GM19240 (cell line): ENCODE data around the gene TMEM207.

ENCODE experiments used
- DNase-seq: peaks from one replicate; pipeline ENCODE4 v3.0.0; 2011; ENCODE audit warnings: low spot score; ENCODE audit not compliant: insufficient read length

TMEM207 gene

DNA sequence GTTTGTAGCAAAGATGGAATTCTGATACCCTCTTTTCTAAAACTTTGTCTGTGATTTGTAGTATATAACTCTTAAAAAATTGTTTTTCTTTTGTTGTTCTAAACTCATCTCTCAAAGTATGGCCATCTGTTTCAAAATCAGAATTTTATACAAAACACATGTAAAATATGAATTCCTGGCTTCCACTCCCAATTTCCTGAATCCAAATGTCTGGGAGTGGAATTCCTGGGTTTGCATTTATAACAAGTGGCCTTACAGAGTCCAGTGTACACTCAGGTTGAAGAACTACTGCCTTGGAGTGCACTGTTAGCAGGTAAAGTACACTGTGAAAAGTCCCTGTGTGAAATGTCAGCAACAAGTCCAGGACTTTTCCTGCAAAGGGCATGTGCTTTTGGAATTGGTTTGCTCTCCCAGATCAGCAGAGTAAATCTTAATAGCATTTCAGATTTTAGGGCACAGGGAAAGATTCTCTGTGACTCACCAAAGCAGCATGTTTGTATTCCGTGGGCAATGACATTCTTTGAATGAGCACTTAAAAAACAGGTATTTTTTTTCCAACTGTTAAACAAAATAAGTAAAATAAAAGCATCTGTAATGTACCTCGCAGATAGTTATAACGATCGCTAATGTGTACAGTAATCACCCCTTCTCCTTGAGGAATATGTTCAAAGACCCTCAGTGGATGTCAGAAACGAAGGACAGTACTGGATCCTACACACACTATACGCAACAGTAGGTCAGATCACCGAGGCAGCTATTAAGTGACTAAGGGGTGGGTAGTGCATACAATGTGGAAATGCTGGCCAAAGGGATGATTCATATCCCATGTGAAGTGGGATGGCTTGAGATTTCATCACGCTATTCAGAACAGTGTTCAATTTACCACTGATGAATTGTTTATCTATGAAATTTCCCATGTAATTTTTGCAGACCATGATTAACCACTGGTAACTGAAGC lies 63.7 kb downstream of the TMEM207 start:
- no peak for DNase-seq

DNA sequence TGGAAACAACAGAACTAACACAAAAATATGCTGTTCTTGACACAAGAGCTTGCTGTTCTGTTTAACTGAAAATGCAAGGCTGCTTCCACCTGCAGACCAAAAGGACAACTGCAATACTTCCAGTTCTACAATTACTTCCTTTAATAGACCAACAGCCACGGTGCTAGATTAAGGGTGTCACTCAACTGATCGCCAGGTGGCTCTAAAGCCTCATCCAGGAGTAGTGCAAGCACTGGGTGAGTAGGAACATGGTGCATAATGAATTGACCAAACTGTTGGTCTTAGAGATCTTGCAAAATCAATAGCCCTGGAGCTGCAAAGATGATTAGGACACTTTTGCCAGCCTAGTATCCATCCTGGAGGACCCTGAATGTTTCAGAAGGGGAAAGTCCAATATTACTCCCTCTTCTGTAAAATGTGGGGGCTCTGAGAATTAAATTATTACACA lies 65.4 kb downstream of the TMEM207 start:
- peak; percentile 8 for DNase-seq

GRCh38 chr3:190382082-190382481 lies 67.6 kb downstream of the TMEM207 start:
- no peak for DNase-seq

GRCh38 chr3:190381441-190381840 lies 68.3 kb downstream of the TMEM207 start:
- DNase-seq = no peak

GRCh38 chr3:190380184-190380583 lies 69.5 kb downstream of the TMEM207 start:
- no peak for DNase-seq
